Measurements from ENCODE around the gene SLC30A1. TPM values are rescaled to one million over a fixed set of nuclear protein-coding genes. Genes with fewer than 3 reads are reported as not detected.

Gene SLC30A1
- total RNA-seq, 4 donors from 2014 or later, result 34.1 to 55.5 (median 45.2) TPM

DNA sequence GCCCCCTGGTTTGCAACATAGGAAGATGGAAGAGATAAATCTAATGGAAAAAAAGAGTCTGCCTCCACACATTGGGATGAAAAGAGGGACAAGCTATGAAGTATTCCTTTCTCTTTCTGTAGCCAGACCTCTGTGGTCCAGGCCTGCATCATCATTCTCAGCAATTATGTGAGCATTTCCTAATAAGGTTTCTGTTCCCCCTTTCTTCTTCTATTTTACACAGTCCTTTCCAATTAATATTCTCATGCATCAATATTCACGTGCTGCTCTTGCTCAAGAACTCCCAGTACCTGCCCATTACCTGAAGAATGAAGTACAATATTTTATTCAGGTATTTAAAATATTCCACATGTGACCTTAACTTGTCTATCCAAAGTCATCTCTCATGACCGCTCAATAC, 8.2 kb upstream of the SLC30A1 start:
- H3K4me3 ChIP-seq (ENCODE audit: low read depth, poor library complexity, severe bottlenecking), result no peak overlapping the region
- intact Hi-C loops (cut with DNase I; ENCODE audit: low total_unique reads), result no loop called here
- TF ChIP-seq, protein P1, sequence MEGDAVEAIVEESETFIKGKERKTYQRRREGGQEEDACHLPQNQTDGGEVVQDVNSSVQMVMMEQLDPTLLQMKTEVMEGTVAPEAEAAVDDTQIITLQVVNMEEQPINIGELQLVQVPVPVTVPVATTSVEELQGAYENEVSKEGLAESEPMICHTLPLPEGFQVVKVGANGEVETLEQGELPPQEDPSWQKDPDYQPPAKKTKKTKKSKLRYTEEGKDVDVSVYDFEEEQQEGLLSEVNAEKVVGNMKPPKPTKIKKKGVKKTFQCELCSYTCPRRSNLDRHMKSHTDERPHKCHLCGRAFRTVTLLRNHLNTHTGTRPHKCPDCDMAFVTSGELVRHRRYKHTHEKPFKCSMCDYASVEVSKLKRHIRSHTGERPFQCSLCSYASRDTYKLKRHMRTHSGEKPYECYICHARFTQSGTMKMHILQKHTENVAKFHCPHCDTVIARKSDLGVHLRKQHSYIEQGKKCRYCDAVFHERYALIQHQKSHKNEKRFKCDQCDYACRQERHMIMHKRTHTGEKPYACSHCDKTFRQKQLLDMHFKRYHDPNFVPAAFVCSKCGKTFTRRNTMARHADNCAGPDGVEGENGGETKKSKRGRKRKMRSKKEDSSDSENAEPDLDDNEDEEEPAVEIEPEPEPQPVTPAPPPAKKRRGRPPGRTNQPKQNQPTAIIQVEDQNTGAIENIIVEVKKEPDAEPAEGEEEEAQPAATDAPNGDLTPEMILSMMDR (IDR thresholded peaks at IDR 0.05), result no peak
- no peak for TF ChIP-seq POLR2A (IDR thresholded peaks at IDR 0.05)
- WGBS, 2 donors, result 83 to 85% methylated on average over 2 of the region's 2 CpGs
- DNase-seq (ENCODE audit: low spot score in 2 of 2), result no peak

- 77 to 85% methylated on average over 4 of the region's 4 CpGs for WGBS, 2 donors
- intact Hi-C loops (cut with DNase I; ENCODE audit: low total_unique reads), result no loop called here
- no peak for TF ChIP-seq POLR2A (IDR thresholded peaks at IDR 0.05)
- TF ChIP-seq, protein P1 (IDR thresholded peaks at IDR 0.05), result no peak
- H3K4me3 ChIP-seq (ENCODE audit: low read depth, poor library complexity, severe bottlenecking), result no peak overlapping the region
- no peak for DNase-seq (ENCODE audit: low spot score in 2 of 2)
Measured at GRCh38 chr1:211586538-211586937, 7.6 kb upstream of the SLC30A1 start.

DNA sequence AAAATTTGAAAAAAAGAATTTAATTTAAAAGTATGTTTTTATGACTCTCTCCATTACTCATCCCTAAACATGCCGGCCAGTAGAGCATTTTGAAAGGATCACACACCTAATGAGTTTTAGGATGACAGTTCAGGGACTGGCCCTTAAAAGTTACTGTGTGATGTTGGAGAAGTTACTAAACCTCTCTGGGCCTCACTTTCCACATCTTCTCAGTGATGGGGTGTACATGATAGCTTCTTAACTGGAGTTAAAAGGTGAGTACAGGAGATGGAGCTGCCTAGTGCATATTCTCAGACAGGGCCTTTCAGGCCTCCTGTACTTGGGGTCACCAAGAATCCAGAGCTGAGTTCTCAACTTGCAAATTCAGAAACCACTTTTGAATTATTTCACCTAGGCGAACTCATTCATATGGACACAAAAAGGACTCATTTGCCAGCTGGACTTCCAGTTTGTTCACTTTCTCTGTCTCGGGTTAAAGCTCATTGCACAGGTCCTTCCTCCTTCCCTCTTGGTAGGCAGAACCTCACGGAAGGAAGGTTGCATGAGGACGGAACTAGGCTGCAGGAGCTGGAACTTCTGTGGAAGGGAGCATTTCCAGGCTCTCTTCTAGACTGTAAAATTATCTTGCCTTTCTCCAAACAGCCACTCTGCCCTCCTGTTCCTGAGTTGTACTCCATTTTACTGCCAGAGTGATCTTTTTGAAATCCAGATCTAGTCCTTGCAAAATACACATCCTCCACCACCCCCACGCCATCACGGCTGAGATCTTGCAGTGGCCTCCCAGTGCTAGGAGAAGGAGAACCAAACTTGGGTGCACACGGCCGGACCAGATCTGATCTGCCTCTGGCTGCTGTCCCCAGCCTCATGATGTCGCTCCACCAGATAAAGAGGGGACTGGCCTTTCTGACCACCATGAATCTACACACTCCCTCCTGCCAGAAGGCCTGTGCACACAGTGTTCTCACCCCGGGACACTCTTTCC, 4.3 kb upstream of the SLC30A1 start:
- WGBS, 2 donors, result 84 to 88% methylated on average over 11 of the region's 11 CpGs
- no peak for DNase-seq (ENCODE audit: low spot score in 2 of 2)
- intact Hi-C loops (cut with DNase I; ENCODE audit: low total_unique reads), result no loop called here
- H3K4me3 ChIP-seq (ENCODE audit: low read depth, poor library complexity, severe bottlenecking), result no peak overlapping the region
- TF ChIP-seq POLR2A (IDR thresholded peaks at IDR 0.05), result no peak
- TF ChIP-seq, protein P1 (IDR thresholded peaks at IDR 0.05), result no peak

- no peak overlapping the region for H3K4me3 ChIP-seq (ENCODE audit: low read depth, poor library complexity, severe bottlenecking)
- 62 to 65% methylated on average over 3 of the region's 3 CpGs for whole genome bisulfite sequencing, 2 donors
- no peak for TF ChIP-seq POLR2A (IDR thresholded peaks at IDR 0.05)
- TF ChIP-seq, protein P1 (IDR thresholded peaks at IDR 0.05), result no peak
- intact Hi-C loops (cut with DNase I; ENCODE audit: low total_unique reads), result no loop called here
- peak in 1 of 2 donors; percentile 50 for DNase-seq (ENCODE audit: low spot score in 2 of 2)
Measured at GRCh38 chr1:211581526-211581925, 2.6 kb upstream of the SLC30A1 start.

GRCh38 chr1:211580303-211580687, 1.3 kb upstream of the SLC30A1 start:
- TF ChIP-seq, protein P1 (IDR thresholded peaks at IDR 0.05), result no peak
- no peak for TF ChIP-seq POLR2A (IDR thresholded peaks at IDR 0.05)
- DNase-seq (ENCODE audit: low spot score in 2 of 2), result no peak
- intact Hi-C loops (cut with DNase I; ENCODE audit: low total_unique reads), result no loop called here
- H3K4me3 ChIP-seq (ENCODE audit: low read depth, poor library complexity, severe bottlenecking), result no peak overlapping the region
- 40 to 90% methylated on average over 1 of the region's 1 CpG for WGBS, 2 donors

Data from lower leg skin (tissue), 4 donors.